ENCODE measurements around the gene MYO5C. TPM values are rescaled to one million over a fixed set of nuclear protein-coding genes. Genes with fewer than 3 reads are reported as not detected.

Gene MYO5C
- total RNA-seq, 1 donor from 2014 or later, result 4.5 TPM

DNA sequence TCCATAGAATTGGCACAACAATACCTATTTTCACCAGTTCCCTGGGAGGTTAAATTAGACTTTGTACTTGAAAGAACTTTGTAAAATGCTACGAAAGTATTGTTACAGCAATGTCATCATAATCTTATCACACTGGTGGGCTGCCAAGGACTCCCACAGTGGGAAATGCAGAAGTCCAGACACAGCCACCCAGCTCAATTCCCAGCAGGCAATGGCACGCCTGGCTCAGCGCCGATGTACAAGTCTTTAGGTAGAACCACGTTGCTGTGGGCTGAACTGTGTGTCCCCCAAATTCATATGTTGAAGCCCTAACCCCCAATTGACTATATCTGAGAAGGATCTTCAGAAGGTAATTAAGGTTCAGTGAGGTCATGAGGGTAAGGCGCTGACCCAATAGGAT, 12.3 kb downstream of the MYO5C start:
- no peak overlapping the region for H3K4me3 Mint-ChIP-seq (ENCODE audit: unreplicated experiment)
- H3K4me1 Mint-ChIP-seq (ENCODE audit: low read depth, unreplicated experiment), result peaks cover 12% of the 10 kb centered on the region
- FAIRE-seq (no peak), DNase-seq (ENCODE audit: low read depth) (no peak)
- peaks cover 3% of the 10 kb centered on the region for H3K27me3 ChIP-seq (ENCODE audit: insufficient read depth, low read length)
- no peaks in the 10 kb centered on the region for H3K27me3 Mint-ChIP-seq (ENCODE audit: low read depth, unreplicated experiment)
- no peak for TF ChIP-seq EZH2 (IDR thresholded peaks at IDR 0.05; ENCODE audit: insufficient read depth, low read length)
- TF ChIP-seq, protein P1, sequence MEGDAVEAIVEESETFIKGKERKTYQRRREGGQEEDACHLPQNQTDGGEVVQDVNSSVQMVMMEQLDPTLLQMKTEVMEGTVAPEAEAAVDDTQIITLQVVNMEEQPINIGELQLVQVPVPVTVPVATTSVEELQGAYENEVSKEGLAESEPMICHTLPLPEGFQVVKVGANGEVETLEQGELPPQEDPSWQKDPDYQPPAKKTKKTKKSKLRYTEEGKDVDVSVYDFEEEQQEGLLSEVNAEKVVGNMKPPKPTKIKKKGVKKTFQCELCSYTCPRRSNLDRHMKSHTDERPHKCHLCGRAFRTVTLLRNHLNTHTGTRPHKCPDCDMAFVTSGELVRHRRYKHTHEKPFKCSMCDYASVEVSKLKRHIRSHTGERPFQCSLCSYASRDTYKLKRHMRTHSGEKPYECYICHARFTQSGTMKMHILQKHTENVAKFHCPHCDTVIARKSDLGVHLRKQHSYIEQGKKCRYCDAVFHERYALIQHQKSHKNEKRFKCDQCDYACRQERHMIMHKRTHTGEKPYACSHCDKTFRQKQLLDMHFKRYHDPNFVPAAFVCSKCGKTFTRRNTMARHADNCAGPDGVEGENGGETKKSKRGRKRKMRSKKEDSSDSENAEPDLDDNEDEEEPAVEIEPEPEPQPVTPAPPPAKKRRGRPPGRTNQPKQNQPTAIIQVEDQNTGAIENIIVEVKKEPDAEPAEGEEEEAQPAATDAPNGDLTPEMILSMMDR (IDR thresholded peaks at IDR 0.05; ENCODE audit: insufficient read depth, low read depth, low read length), result no peak
- no peak overlapping the region for H3K9ac ChIP-seq (ENCODE audit: low read length)
- H3K36me3 Mint-ChIP-seq (ENCODE audit: low read depth, unreplicated experiment), result no peaks in the 10 kb centered on the region
- H3K79me2 ChIP-seq (ENCODE audit: insufficient read depth, low read length), result no peaks in the 10 kb centered on the region
- no peak overlapping the region for H3K4me2 ChIP-seq (ENCODE audit: low read length)
- no peak overlapping the region for H3K27ac Mint-ChIP-seq (ENCODE audit: unreplicated experiment)
- H3K4me3 ChIP-seq (ENCODE audit: insufficient read depth, low read depth, low read length), result no peak overlapping the region
- H2AFZ ChIP-seq (ENCODE audit: low read depth, low read length), result no peak overlapping the region
- H3K9me3 ChIP-seq (ENCODE audit: insufficient read depth, low read depth, low read length), result no peaks in the 10 kb centered on the region
- no peak overlapping the region for H3K27ac ChIP-seq (ENCODE audit: low read depth, low read length)
- H3K4me1 ChIP-seq (ENCODE audit: insufficient read depth, low read length), result no peaks in the 10 kb centered on the region
- H4K20me1 ChIP-seq (ENCODE audit: insufficient read depth, low read length), result no peaks in the 10 kb centered on the region
- H3K36me3 ChIP-seq (ENCODE audit: insufficient read depth, low read length), result no peaks in the 10 kb centered on the region
- H3K9me3 Mint-ChIP-seq (ENCODE audit: unreplicated experiment), result no peaks in the 10 kb centered on the region

DNA sequence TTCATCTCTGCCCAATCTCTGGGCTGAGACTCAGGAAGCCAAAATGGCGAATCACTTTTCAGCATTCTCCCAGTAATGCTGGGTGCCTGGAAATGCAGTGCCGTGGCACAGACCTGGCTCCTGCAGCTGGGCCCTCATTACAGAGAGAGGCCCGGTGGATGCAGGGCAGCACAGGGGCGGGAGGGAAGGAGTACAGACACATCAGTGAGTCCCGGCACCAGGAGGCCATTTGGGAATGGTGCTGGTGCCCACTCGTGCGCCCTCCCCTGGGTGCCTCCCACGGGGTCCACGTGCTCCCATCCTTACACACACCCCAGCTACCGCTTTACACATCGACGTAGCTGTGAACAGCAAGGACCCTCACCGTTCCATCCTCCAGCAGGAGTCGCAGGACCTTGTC, 13.2 kb downstream of the MYO5C start:
- FAIRE-seq (no peak), DNase-seq (ENCODE audit: low read depth) (no peak)

More for the DNA sequence above, 13.2 kb downstream of the MYO5C start:
- no peaks in the 10 kb centered on the region for H3K4me1 ChIP-seq (ENCODE audit: insufficient read depth, low read length)
- no peak overlapping the region for H3K4me3 Mint-ChIP-seq (ENCODE audit: unreplicated experiment)
- H3K9ac ChIP-seq (ENCODE audit: low read length), result no peak overlapping the region
- no peak overlapping the region for H3K4me3 ChIP-seq (ENCODE audit: insufficient read depth, low read depth, low read length)
- H3K27ac ChIP-seq (ENCODE audit: low read depth, low read length), result no peak overlapping the region
- peaks cover 3% of the 10 kb centered on the region for H3K27me3 ChIP-seq (ENCODE audit: insufficient read depth, low read length)
- H3K36me3 Mint-ChIP-seq (ENCODE audit: low read depth, unreplicated experiment), result no peaks in the 10 kb centered on the region
- H2AFZ ChIP-seq (ENCODE audit: low read depth, low read length), result no peak overlapping the region
- no peak overlapping the region for H3K27ac Mint-ChIP-seq (ENCODE audit: unreplicated experiment)
- no peaks in the 10 kb centered on the region for H3K36me3 ChIP-seq (ENCODE audit: insufficient read depth, low read length)
- peaks cover 9% of the 10 kb centered on the region for H3K4me1 Mint-ChIP-seq (ENCODE audit: low read depth, unreplicated experiment)
- H4K20me1 ChIP-seq (ENCODE audit: insufficient read depth, low read length), result no peaks in the 10 kb centered on the region
- H3K4me2 ChIP-seq (ENCODE audit: low read length), result no peak overlapping the region
- H3K9me3 Mint-ChIP-seq (ENCODE audit: unreplicated experiment), result no peaks in the 10 kb centered on the region
- H3K9me3 ChIP-seq (ENCODE audit: insufficient read depth, low read depth, low read length), result no peaks in the 10 kb centered on the region
- no peaks in the 10 kb centered on the region for H3K27me3 Mint-ChIP-seq (ENCODE audit: low read depth, unreplicated experiment)
- TF ChIP-seq EZH2 (IDR thresholded peaks at IDR 0.05; ENCODE audit: insufficient read depth, low read length), result no peak
- TF ChIP-seq, protein P1 (IDR thresholded peaks at IDR 0.05; ENCODE audit: insufficient read depth, low read depth, low read length), result no peak
- no peaks in the 10 kb centered on the region for H3K79me2 ChIP-seq (ENCODE audit: insufficient read depth, low read length)

Data from astrocyte (in vitro differentiated cells and primary cell).